Measurements from ENCODE around the gene GRIN3A.
"Not testable (repeated sequence)": the region's sequence is repeated elsewhere in the genome, so short reads cannot be mapped to it uniquely, and the experiment has no call there.

The GRIN3A gene

DNA sequence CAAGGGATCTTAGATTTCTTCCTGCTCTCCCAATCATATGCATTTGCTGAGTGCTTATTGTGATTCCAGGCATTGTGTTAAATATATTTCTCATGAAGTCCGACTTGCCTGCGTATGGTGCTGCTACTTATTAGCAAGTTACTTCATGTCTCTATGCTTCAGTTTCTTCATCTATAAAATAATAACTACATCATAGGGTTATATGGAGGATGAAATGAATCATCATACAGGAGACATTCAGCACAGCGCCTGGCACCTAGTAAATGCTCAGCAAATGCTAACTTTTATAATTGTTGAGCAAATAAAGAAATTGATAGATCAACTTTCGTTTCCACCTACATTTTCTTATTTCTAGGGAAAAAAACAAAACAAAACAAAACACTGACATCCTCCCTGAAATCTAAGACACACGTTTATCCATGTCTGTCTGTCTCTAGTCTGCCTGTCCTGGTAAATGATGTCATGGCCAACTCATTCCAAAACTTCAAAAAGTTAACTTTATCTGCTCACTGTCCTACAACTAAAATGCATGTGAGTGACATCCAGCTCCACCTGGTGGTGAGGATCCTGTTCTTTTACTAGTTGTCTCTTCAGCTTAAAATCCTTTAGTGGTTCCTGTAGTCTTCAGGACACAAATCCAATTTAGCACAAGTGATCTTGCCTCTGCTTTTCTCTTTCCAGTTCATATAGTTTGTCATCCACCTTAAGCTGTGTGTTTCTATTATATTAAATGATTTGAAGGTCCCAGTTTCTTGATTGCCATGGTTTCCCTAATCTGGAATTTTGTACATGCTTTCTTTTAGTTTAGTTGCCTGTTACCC is 171.3 kb downstream of the GRIN3A start:
- CTCF ChIA-PET: interaction anchor here (0.5 to 1.9 kb wide), 10 partner anchors 9 to 178 kb away, joined by 3 to 6 read pairs (median 4); partner anchors contain the start of gene RNF20
- H3K36me3 Mint-ChIP-seq: peaks cover 41% of the 10 kb centered on the region
- DNase-seq: peak; percentile 61
- no peak overlapping the region for H3K4me3 Mint-ChIP-seq
- no peak overlapping the region for H3K27ac Mint-ChIP-seq
- H3K9me3 Mint-ChIP-seq: no peaks in the 10 kb centered on the region
- peaks cover 46% of the 10 kb centered on the region for H3K4me1 Mint-ChIP-seq
- no peaks in the 10 kb centered on the region for H3K27me3 Mint-ChIP-seq

DNA sequence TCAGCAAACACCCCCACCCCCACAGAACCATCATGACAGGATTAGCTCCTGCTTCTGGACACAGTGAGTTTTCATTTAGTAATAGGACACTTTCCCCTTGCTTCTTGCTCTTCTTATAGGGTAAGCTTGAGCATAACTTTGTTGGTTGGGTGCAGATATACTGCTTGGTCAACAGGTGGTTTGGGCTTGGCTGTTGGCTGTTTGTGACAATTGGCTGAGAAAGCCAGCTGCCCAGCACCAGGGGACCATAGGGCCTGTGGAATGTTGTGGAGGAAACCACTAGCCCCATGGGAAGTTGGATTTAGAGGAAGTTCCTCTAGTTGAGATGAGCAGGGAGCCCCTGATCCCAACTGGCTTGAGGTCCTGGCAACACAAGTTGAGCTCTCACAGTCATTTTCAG is 174.2 kb downstream of the GRIN3A start:
- Mint-ChIP-seq H3K4me1 (peaks cover 26% of the 10 kb centered on the region), H3K27ac (no peak overlapping the region), H3K36me3 (peaks cover 65% of the 10 kb centered on the region), H3K4me3 (no peak overlapping the region), H3K9me3 (no peaks in the 10 kb centered on the region), H3K27me3 (no peaks in the 10 kb centered on the region)
- DNase-seq: no peak
- CTCF ChIA-PET: no interaction called here

GRCh38 chr9:101562966-101563365 is 175.5 kb downstream of the GRIN3A start:
- no peaks in the 10 kb centered on the region for H3K9me3 Mint-ChIP-seq
- H3K4me3 Mint-ChIP-seq: no peak overlapping the region
- no peaks in the 10 kb centered on the region for H3K27me3 Mint-ChIP-seq
- CTCF ChIA-PET: no interaction called here
- no peak overlapping the region for H3K27ac Mint-ChIP-seq
- H3K4me1 Mint-ChIP-seq: peaks cover 16% of the 10 kb centered on the region
- H3K36me3 Mint-ChIP-seq: peaks cover 69% of the 10 kb centered on the region
- DNase-seq: no peak

DNA sequence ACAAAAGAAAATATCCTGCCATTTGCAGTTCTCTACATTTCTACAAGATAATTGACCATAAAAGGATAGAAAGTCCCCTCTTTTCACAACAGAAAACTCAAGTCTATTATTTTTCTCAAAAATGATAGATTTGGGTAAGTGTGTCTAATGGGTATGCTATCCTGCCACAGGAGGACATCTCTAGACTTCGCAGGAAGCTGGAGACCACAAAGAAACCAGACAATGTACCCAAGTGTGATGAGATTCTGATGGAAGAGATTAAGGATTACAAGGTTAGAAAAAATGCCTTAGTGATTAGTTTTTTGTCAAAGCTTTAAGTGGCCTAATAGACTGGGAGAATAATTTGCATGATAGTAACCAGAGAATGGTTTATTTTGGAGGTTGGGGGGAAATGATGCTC is 176.7 kb downstream of the GRIN3A start:
- no peak overlapping the region for H3K4me3 Mint-ChIP-seq
- H3K27me3 Mint-ChIP-seq: no peaks in the 10 kb centered on the region
- no peak overlapping the region for H3K27ac Mint-ChIP-seq
- peaks cover 79% of the 10 kb centered on the region for H3K36me3 Mint-ChIP-seq
- no peak for DNase-seq
- peaks cover 10% of the 10 kb centered on the region for H3K4me1 Mint-ChIP-seq
- no peaks in the 10 kb centered on the region for H3K9me3 Mint-ChIP-seq
- CTCF ChIA-PET: no interaction called here

DNA sequence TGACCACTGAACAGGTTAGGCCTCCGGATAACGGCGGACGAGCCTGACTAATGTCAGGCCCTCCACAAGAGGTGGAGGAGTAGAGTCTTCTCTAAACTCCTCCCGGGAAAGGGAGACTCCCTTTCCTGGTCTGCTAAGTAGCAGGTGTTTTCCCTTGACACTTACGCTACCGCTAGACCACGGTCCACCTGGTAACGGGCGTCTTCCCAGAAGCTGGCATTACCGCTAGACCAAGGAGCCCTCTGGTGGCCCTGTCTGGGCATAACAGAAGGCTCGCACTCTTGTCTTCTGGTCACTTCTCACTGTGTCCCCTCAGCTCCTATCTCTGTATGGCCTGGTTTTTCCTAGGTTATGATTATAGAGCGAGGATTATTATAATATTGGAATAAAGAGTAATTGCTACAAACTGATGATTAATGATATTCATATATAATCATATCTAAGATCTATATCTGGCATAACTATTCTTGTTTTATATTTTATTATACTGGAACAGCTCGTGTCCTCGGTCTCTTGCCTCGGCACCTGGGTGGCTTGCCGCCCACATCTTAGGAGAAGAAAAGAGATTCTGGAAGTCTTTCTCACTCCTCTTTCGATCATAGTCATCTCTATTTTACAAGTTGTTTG is 188.9 kb downstream of the GRIN3A start:
- H3K4me3 Mint-ChIP-seq, H3K4me1 Mint-ChIP-seq, DNase-seq, CTCF ChIA-PET, H3K9me3 Mint-ChIP-seq, H3K27me3 Mint-ChIP-seq, H3K27ac Mint-ChIP-seq: not testable (repeated sequence)
- H3K36me3 Mint-ChIP-seq: peaks cover 73% of the 10 kb centered on the region

DNA sequence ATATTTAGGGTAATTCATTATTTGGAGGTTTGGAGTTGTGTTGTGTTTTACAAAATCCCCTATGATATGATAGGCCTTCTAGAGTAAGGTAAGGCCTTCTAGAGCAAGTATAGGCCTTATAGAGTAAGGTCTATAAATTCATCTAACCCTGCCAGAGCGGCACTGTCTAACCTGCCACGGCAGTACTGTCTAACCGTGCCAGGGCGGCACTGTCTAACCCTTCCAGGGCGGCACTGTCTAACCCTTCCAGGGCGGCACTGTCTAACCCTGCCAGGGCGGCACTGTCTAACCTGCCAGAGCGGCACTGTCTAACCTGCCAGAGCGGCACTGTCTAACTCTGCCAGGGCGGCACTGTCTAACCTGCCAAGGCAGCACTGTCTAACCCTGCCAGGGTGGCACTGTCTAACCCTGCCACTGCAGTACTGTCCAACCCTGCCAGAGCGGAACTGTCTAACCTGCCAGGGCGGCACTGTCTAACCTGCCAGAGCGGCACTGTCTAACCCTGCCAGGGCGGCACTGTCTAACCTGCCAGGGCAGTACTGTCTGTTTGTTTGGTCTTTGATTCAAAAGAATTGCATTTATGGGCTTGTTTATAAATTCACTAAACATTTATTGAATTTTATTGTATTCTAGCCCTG is 195.2 kb downstream of the GRIN3A start:
- Mint-ChIP-seq H3K4me1 (no peaks in the 10 kb centered on the region), H3K36me3 (peaks cover 34% of the 10 kb centered on the region), H3K9me3 (no peaks in the 10 kb centered on the region), H3K27me3 (no peaks in the 10 kb centered on the region), H3K4me3 (no peak overlapping the region), H3K27ac (no peak overlapping the region)
- no peak for DNase-seq
- CTCF ChIA-PET: no interaction called here

DNA sequence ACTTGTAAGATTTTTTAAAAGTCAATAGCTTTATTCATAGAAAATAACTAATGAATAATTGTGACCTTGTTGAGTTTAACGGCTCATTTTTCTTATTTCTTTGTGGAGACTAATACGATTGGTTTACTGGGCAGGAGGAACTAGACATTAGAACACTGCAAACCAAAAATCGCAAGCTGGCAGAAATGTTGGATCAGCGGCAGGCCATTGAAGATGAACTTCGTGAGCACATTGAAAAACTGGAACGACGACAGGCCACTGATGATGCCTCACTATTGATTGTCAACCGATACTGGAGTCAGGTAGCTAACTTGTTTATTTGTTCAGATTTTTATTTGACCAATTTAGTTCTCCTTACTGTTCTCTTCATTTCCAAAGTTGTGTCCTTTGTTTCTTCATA is 198.4 kb downstream of the GRIN3A start:
- Mint-ChIP-seq H3K27ac (no peak overlapping the region), H3K9me3 (no peaks in the 10 kb centered on the region), H3K4me3 (no peak overlapping the region), H3K4me1 (peaks cover 12% of the 10 kb centered on the region), H3K27me3 (no peaks in the 10 kb centered on the region), H3K36me3 (peaks cover 19% of the 10 kb centered on the region)
- no peak for DNase-seq
- CTCF ChIA-PET: interaction anchor here (1.3 to 3.2 kb wide), 2 partner anchors 10 to 27 kb away, joined by 5 to 8 read pairs; no protein-coding TSS in a partner anchor

DNA sequence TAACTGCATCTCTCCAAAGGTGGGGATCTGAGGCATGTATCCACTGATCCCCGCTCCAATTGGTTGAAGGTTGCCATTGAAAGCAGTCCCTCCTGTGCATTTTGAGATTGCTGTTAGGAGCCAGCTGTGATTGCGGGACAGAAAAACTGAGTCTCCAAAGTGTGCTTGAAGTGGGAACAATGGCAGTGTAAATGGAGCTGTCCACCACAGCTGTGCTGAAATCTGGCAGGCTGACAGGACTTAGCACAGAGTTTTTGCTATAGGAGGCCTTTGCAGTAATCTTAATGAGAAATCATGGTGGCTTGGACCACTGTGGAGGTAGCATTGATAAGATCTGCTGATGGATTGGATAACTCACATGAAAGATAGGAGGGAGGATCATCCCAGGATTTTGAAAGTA is 201.5 kb downstream of the GRIN3A start:
- CTCF ChIA-PET: interaction anchor here (1.1 kb wide), 1 partner anchor 88 kb away, joined by 3 read pairs; no protein-coding TSS in a partner anchor
- Mint-ChIP-seq H3K27ac (no peak overlapping the region), H3K4me1 (peaks cover 28% of the 10 kb centered on the region), H3K9me3 (no peaks in the 10 kb centered on the region), H3K36me3 (peaks cover 8% of the 10 kb centered on the region), H3K27me3 (no peaks in the 10 kb centered on the region), H3K4me3 (no peak overlapping the region)
- DNase-seq: peak; percentile 53

DNA sequence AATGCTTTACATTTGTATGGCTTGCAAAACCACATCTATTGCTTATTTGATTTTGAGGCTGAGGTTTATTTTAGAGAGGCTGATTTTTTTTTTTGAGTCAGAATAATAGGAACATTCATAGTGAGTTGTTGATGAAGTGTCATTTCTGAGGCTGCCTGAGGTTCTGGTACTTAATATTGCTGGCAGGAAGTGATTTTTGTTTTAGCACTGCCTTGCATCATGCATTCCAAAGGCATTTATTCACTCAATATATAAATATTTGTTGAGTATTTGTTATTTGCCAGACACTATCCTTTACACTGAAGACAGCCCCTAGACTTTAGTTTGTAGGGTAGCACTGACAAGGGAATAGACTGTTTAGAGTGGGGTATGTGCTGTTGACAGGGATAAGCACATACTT is 202.1 kb downstream of the GRIN3A start:
- no peaks in the 10 kb centered on the region for H3K9me3 Mint-ChIP-seq
- H3K27me3 Mint-ChIP-seq: no peaks in the 10 kb centered on the region
- CTCF ChIA-PET: no interaction called here
- no peak overlapping the region for H3K4me3 Mint-ChIP-seq
- no peak for DNase-seq
- H3K36me3 Mint-ChIP-seq: peaks cover 8% of the 10 kb centered on the region
- H3K27ac Mint-ChIP-seq: no peak overlapping the region
- peaks cover 28% of the 10 kb centered on the region for H3K4me1 Mint-ChIP-seq

DNA sequence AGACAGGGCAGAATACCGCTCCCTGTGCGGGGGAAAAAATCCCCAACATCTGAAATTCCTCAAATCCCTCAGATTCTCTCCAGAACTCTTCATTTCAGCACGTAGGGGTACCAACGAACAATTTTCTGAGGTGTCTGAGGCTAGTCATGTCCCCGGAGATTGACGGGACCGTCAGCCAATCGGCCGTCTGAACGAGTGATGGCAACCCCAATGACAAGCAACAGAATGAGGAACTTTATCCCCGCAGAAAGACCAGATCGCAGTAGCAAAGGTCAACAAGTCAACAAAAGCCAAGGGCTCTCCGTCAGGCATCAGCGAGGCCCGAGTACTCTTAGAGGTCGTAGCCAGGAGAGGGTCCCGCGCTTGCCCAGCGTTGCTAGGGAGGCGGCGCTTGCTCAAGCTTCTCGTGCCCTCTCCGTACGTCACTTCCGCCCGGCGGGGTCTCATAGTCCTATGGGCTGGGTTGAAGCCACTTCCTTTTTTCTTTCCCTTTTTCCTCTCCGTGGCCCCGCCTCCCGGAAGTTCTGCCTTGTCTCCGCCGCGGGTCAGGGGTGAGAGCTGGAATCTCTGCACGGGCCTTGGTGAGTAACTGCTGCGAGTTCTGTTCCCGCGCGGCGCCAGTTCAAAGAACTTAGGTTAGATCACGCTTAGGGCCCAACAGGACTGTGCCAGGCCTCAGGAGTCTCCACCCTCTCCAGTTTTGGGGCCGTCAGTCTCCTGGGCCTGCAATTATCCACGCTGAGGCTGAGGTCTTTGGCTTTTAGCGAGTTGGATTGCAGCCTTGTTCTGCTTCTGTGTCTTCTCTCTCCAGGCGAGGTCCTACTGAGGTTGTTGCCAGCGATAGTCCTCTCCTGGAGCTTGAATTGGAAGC is 204.9 kb downstream of the GRIN3A start, which contains the start of gene RNF20:
Gene RNF20 (plus strand): TSS at position 520 of the 871 bp plus-strand sequence. CDS start 1,571 bp downstream, outside the sequence.
- Mint-ChIP-seq H3K4me1 (peaks cover 28% of the 10 kb centered on the region), H3K36me3 (peaks cover 8% of the 10 kb centered on the region), H3K9me3 (no peaks in the 10 kb centered on the region), H3K4me3 (peak within 1 kb of the TSS; percentile 84), H3K27me3 (no peaks in the 10 kb centered on the region), H3K27ac (peak within 1 kb of the TSS; percentile 91)
- peak; percentile 100 for DNase-seq
- CTCF ChIA-PET: interaction anchor here (0.7 to 2.3 kb wide), 6 partner anchors 9 to 145 kb away, joined by 3 to 13 read pairs (median 4); no protein-coding TSS in a partner anchor

DNA sequence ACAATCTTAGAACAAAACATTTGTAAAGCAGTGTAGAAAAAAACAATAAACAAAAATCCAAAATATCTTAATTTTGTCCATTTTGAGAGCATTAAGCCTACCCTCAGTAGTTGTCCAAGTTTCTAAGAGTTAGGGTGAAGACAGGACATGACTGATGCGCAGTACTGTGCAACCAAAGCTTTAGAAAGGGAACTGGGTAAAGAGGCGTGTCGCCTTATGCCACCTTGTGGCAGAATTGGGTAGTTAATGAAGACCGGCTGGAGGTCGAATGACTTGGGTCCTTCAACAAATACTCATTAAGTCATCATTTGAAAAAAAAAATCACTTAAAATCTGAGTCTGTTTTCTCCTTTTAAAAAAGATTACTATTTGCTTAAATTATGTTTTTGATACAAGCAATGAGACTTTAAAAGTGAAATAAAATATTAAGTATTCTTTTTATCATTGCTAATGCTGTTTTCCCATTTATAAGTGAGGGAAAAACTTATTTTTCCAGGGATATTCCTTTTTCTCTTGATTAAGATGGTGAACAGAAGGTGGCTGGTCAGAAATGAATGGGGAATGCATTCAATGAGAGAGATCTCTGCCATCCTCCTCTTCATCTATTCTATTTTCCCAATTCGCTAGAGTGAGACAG is 208.3 kb downstream of the GRIN3A start:
- CTCF ChIA-PET: interaction anchor here (0.6 to 2.2 kb wide), 12 partner anchors 10 to 81 kb away, joined by 3 to 33 read pairs (median 6); no protein-coding TSS in a partner anchor
- Mint-ChIP-seq H3K36me3 (no peaks in the 10 kb centered on the region), H3K27ac (no peak overlapping the region), H3K27me3 (no peaks in the 10 kb centered on the region), H3K4me1 (peaks cover 18% of the 10 kb centered on the region), H3K9me3 (no peaks in the 10 kb centered on the region), H3K4me3 (no peak overlapping the region)
- DNase-seq: peak; percentile 74

GRCh38 chr9:101528015-101528414 is 210.4 kb downstream of the GRIN3A start:
- CTCF ChIA-PET: interaction anchor here (1.1 to 1.5 kb wide), 2 partner anchors 16 to 79 kb away, joined by 4 to 6 read pairs; no protein-coding TSS in a partner anchor
- no peaks in the 10 kb centered on the region for H3K9me3 Mint-ChIP-seq
- no peak overlapping the region for H3K27ac Mint-ChIP-seq

GRCh38 chr9:101527066-101527465 is 211.4 kb downstream of the GRIN3A start:
- no peak overlapping the region for H3K4me3 Mint-ChIP-seq
- H3K27me3 Mint-ChIP-seq: peaks cover 18% of the 10 kb centered on the region
- H3K27ac Mint-ChIP-seq: no peak overlapping the region
- DNase-seq: no peak
- H3K36me3 Mint-ChIP-seq: no peaks in the 10 kb centered on the region
- H3K9me3 Mint-ChIP-seq: no peaks in the 10 kb centered on the region
- H3K4me1 Mint-ChIP-seq: peaks cover under 1% of the 10 kb centered on the region
- CTCF ChIA-PET: interaction anchor here (0.8 to 1.0 kb wide), 2 partner anchors 68 kb away, joined by 3 to 7 read pairs; no protein-coding TSS in a partner anchor

More at GRCh38 chr9:101528015-101528414, 210.4 kb downstream of the GRIN3A start:
- H3K36me3 Mint-ChIP-seq: no peaks in the 10 kb centered on the region
- no peak overlapping the region for H3K4me3 Mint-ChIP-seq
- H3K4me1 Mint-ChIP-seq: peaks cover 3% of the 10 kb centered on the region
- no peak for DNase-seq
- peaks cover 17% of the 10 kb centered on the region for H3K27me3 Mint-ChIP-seq
